Muscle of leg (tissue), 11 donors: ENCODE results near the gene ASCL5. TPM values are rescaled to one million over a fixed set of nuclear protein-coding genes. Genes with fewer than 3 reads are reported as not detected.

Experiments
- DNase-seq: peaks from one replicate; pipeline ENCODE4 v3.0.0; 2013
- H3K27ac ChIP-seq: one replicate; pipeline ENCODE4 v1.5.1; 2013; ENCODE audit warnings: mild to moderate bottlenecking, low read length, control low read depth
- H3K27me3 ChIP-seq: one replicate; pipeline ENCODE4 v1.6.1; 2013; ENCODE audit warnings: low read length; ENCODE audit not compliant: control insufficient read depth, insufficient read depth
- H3K36me3 ChIP-seq: one replicate; pipeline ENCODE4 v1.6.1; 2013; ENCODE audit warnings: low read length; ENCODE audit not compliant: control insufficient read depth, insufficient read depth
- H3K4me1 ChIP-seq: one replicate; pipeline ENCODE4 v1.6.1; 2013; ENCODE audit warnings: low read length; ENCODE audit not compliant: control insufficient read depth, insufficient read depth
- H3K4me3 ChIP-seq: one replicate; pipeline ENCODE4 v1.5.1; 2013; ENCODE audit warnings: low read length, control low read depth
- H3K9me3 ChIP-seq: replicated peaks from 2 replicates; pipeline ENCODE4 v1.6.1; 2013; ENCODE audit warnings: low read depth, low read length; ENCODE audit not compliant: control insufficient read depth
- WGBS: methylation state at CpG from one replicate; pipeline ENCODE4 v1.1.5; 2013; ENCODE audit warnings: missing lambda C conversion rate; ENCODE audit not compliant: insufficient coverage; 5-methylcytosine and 5-hydroxymethylcytosine counted together
- polyA plus RNA-seq, 8 donors: library from polyadenylated mRNA; unstranded; fragments of 120-200 nt; gene quantifications; one replicate each; pipeline versions ENCODE4 v1.2.1 to v1.2.3, GENCODE V29; 2013; ENCODE audit warnings: inconsistent platforms in 1 of 8, low replicate concordance in 1 of 8; ENCODE audit not compliant: insufficient read length in 8 of 8, insufficient read depth in 1 of 8
- total RNA-seq: library from RNA; stranded (reverse); fragments of 120-200 nt; gene quantifications from one replicate; pipeline ENCODE4 v1.2.4, GENCODE V29; 2013

Gene ASCL5
- total and polyA plus RNA-seq, 9 donors = 0.04 to 0.40 (median 0.25) TPM; not detected in 1

DNA sequence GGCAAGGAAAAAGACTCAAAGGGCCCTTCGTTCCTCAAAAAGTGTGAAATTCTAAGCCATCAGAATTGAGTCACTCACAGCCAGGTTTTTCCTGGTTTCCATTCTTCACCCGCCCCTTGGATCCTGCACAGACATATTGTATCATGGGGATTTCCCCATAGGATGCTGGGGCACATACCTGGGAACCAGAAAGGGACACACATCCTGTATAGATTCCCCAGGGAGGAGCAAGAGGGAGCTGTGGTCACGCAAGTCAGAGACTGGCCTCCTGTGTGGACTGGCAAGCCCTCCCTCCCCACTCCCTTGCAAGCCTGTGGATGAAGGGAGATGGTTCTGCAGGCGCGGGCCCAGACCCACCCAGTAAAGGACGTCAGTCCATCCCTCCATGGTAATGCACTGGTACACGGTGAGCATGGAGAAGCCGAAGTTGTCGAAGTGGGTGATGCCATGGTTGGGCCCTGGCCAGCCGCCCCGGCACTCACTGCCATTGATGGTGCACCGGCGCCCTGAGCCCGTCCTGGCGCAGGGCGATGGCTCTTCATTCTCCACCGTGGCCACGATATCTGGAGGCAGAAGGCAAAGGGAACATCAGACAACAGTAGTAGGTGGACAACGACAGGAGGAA is 38.0 kb downstream of the ASCL5 start:
- Histone ChIP-seq H3K27ac (no peak overlapping the region), H3K4me3 (no peak overlapping the region), H3K27me3 (no peaks in the 10 kb centered on the region), H3K9me3 (no peaks in the 10 kb centered on the region), H3K36me3 (peaks cover 18% of the 10 kb centered on the region), H3K4me1 (peaks cover 34% of the 10 kb centered on the region)
- DNase-seq = no peak
- WGBS = 87% methylated on average over 16 of the region's 19 CpGs

DNA sequence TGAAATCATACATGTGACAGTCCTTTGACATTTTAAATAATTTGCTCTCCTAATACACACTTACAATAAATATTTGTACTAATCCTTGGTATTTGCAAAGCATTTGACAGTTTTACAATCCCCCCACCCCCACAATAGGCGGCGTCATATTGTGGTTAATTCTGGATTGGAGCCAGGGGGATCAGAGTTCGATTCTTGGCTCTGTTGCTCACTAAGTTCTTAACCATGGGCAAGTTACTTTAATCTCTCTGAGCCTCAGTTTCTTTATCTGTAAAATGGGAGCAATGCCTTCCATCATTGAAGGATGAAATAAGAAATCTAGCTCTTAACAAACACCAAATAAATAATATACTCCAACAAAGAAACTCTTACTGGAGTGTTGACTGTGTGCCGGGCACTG is 38.6 kb downstream of the ASCL5 start:
- DNase-seq = no peak
- H3K9me3 ChIP-seq = no peaks in the 10 kb centered on the region
- H3K27me3 ChIP-seq = no peaks in the 10 kb centered on the region
- peaks cover 21% of the 10 kb centered on the region for H3K36me3 ChIP-seq
- H3K4me3 ChIP-seq = no peak overlapping the region
- WGBS = no CpG with 5 or more reads among the region's 4 CpGs
- H3K4me1 ChIP-seq = peaks cover 34% of the 10 kb centered on the region
- no peak overlapping the region for H3K27ac ChIP-seq

DNA sequence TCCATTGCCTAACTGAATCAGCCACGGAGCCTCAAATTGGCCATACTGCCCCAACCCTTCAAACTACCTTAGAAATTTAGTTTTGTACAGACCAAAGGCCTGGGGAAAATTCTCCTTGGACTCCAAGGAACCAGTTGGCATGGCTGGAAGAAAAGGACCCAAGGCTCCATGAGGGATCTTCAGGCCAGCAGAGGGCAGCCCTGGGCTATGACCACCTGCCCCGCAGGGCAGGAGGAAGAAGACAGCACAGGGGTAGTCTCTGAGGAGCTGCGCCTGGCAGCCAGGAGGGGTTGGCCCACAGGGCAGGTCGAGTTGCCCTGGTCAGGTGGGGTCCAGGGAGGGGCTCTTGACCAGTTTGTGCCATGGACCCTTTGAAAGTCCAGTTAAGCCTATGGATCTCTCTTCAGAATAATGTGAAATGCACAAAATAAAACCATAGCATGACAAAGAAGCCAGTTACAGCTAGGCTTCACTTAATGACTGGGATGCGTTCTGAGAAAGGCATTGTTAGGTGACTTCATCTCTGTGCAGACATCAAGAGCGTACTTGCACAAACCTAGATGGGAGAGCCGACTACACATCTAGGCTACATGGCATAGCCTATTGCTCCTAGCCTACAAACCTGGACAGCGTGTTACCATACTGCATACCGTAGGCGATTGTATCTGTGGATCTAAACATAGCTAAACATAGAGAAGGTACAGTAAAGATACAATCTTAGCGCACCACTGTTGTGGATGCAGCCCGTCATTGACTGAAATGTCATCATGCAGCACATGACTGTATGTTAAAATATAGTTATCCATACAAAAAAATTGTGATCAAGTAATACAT is 40.9 kb downstream of the ASCL5 start:
- no peaks in the 10 kb centered on the region for H3K9me3 ChIP-seq
- H3K36me3 ChIP-seq = peaks cover 26% of the 10 kb centered on the region
- H3K27ac ChIP-seq = no peak overlapping the region
- H3K27me3 ChIP-seq = no peaks in the 10 kb centered on the region
- no peak overlapping the region for H3K4me3 ChIP-seq
- DNase-seq = peak; percentile 36
- 69% methylated on average over 8 of the region's 12 CpGs for WGBS
- peaks cover 23% of the 10 kb centered on the region for H3K4me1 ChIP-seq

DNA sequence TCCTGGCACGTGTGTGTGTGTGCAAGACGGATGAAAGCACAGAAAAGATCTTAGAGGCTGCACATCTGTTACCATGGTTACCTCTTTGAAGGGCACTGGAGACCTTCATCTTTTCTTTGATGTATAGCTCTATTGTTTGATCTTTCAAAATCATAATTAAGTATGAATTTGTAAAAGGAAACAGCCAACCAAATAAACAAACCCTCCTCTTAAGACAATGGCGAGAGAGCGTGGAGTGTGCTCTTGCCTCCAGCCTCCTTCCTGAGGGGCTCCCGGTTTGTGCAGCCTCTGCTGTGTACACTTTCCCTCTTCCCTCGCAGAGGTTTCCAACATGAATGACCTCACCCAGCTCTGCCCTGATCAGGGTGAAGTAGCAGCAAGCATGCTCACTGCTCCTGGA is 42.7 kb downstream of the ASCL5 start:
- no peaks in the 10 kb centered on the region for H3K27me3 ChIP-seq
- H3K4me3 ChIP-seq = no peak overlapping the region
- peaks cover 29% of the 10 kb centered on the region for H3K36me3 ChIP-seq
- no peaks in the 10 kb centered on the region for H3K9me3 ChIP-seq
- WGBS = 40% methylated on average over 1 of the region's 6 CpGs
- H3K27ac ChIP-seq = no peak overlapping the region
- H3K4me1 ChIP-seq = peaks cover 6% of the 10 kb centered on the region
- DNase-seq = no peak

DNA sequence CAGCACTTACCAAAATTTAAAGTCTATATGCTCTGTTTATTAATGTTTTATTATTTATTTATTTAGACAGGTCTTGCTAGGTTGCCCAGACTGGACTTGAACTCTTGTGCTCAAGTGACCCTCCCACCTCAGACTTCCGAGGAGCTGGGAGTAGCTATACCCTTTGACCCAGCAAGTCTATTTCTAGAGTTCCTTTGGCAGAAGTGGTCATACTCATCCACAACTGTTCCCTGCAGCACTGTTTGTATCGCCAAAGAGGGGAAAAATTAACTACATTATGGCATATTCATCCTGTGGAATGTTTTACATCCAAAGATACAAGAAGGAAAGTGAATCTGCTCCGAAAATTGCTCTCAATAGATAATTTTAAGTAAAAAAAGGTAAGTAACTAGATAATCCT is 43.2 kb downstream of the ASCL5 start:
- WGBS = 44% methylated on average over 1 of the region's 3 CpGs
- peaks cover 24% of the 10 kb centered on the region for H3K36me3 ChIP-seq

DNA sequence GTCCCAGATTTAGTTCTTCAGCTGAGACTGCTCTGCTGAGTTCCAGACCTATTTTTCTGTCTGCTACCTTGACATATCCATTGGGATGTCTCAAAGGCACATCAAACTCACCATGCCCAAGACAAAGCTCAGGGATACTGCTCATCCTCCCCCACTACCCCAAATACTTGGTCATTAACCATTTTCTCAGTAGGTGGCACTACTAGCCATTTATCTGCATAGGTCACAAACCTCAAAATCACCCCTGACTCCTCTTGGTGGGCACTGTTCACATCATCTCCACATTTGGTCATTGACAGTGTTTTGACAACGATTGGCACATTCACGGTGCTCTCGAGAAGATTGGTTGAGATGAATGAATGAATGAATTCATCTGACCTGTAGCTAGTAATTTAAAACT is 46.8 kb downstream of the ASCL5 start:
- Histone ChIP-seq H3K4me1 (no peaks in the 10 kb centered on the region), H3K9me3 (no peaks in the 10 kb centered on the region), H3K4me3 (no peak overlapping the region), H3K27me3 (no peaks in the 10 kb centered on the region), H3K36me3 (peaks cover 32% of the 10 kb centered on the region), H3K27ac (no peak overlapping the region)
- DNase-seq = no peak
- no CpG with 5 or more reads among the region's 3 CpGs for WGBS

More for the DNA sequence above, 43.2 kb downstream of the ASCL5 start:
- H3K9me3 ChIP-seq = no peaks in the 10 kb centered on the region
- H3K27ac ChIP-seq = no peak overlapping the region
- peaks cover under 1% of the 10 kb centered on the region for H3K4me1 ChIP-seq
- no peak overlapping the region for H3K4me3 ChIP-seq
- DNase-seq = no peak
- H3K27me3 ChIP-seq = no peaks in the 10 kb centered on the region

DNA sequence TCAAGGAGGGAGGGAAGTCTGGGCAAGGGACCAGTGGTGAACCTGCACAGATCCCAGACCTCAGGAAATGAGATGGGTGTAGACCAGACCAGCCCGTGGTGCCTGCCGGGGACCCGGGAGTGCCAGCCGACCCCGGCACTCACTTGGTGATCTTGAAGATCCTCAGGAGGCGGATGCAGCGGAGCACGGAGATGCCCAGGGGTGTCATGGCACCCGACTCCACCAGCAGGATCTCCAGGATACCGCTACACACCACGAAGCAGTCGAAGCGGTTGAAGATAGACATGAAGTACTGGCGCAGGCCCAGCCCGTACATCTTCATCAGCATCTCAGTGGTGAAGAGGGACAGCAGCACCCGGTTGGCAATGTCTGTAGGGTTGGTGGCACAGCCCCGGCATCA is 49.2 kb downstream of the ASCL5 start:
- Histone ChIP-seq H3K9me3 (no peaks in the 10 kb centered on the region), H3K27ac (no peak overlapping the region), H3K4me1 (no peaks in the 10 kb centered on the region), H3K4me3 (no peak overlapping the region), H3K27me3 (no peaks in the 10 kb centered on the region), H3K36me3 (peaks cover 24% of the 10 kb centered on the region)
- DNase-seq = no peak
- WGBS = 91% methylated on average over 17 of the region's 17 CpGs

DNA sequence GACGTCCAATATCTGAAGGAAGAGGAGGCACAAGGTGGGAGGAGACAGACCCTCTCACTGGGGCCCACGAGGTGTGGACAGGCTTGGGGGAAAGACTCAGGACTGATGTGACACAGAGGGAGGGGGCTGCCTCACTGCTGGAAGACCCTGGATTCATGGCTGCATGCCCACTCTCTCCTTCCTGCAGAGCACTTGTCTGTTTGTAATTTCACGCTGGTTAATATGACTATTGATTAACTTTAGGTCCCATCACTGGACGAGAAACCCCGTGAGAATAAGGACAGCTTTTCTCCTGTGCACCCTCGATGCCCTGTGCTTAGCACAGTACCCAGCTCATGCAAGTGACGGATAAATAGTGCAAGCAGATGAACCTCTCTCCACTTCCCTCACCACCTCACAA is 49.9 kb downstream of the ASCL5 start:
- no peaks in the 10 kb centered on the region for H3K27me3 ChIP-seq
- no peak overlapping the region for H3K27ac ChIP-seq

DNA sequence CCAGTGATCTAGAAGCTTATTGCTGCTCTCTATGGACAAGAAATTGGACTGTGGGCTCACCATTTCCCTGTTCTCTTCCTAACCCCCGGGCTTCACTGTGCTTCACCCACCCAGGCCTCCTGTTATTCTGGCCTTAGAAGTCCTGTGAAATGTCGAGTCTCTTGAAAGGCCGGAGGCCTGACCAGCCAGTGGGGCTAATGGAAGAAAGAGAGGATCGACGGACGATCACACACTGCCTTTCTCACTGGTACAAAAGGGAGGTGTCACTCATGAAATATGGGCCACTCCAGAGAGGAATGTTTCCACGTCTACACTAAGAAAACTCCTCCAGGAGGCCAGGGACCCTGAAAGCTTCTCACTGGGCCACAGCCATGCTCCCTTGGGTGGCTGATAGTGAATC is 50.9 kb downstream of the ASCL5 start:
- no peak overlapping the region for H3K27ac ChIP-seq
- 20% methylated on average over 1 of the region's 7 CpGs for WGBS
- no peaks in the 10 kb centered on the region for H3K27me3 ChIP-seq
- no peak for DNase-seq
- H3K36me3 ChIP-seq = peaks cover 26% of the 10 kb centered on the region
- H3K9me3 ChIP-seq = no peaks in the 10 kb centered on the region
- no peak overlapping the region for H3K4me3 ChIP-seq
- H3K4me1 ChIP-seq = no peaks in the 10 kb centered on the region

More for the DNA sequence above, 49.9 kb downstream of the ASCL5 start:
- H3K9me3 ChIP-seq = no peaks in the 10 kb centered on the region
- WGBS = 61% methylated on average over 5 of the region's 7 CpGs
- no peak overlapping the region for H3K4me3 ChIP-seq
- H3K36me3 ChIP-seq = peaks cover 28% of the 10 kb centered on the region
- no peak for DNase-seq
- no peaks in the 10 kb centered on the region for H3K4me1 ChIP-seq

DNA sequence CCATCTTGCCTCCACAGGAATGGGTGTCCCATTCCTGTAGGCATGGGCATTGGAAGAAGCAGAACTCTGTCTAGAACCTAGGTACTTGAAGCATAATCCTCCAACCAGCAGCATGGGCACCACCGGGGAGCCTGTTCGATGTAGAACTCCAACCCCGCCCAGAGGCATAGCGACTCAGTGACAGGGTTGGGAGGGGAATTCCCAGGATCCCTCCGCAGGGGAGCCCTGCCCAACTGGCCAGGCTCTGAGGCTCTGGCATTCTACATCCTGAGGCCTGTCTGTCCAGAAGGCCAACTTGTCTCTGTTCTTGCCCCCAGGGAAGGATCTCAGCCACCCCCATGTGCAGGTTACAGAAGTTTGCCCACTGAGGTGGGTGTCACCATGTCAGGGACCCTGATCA is 53.0 kb downstream of the ASCL5 start:
- no peak overlapping the region for H3K27ac ChIP-seq

More for the DNA sequence above, 53.0 kb downstream of the ASCL5 start:
- no peaks in the 10 kb centered on the region for H3K9me3 ChIP-seq
- no peaks in the 10 kb centered on the region for H3K27me3 ChIP-seq
- DNase-seq = no peak
- H3K4me3 ChIP-seq = no peak overlapping the region
- H3K36me3 ChIP-seq = peaks cover 35% of the 10 kb centered on the region
- 33% methylated on average over 3 of the region's 5 CpGs for WGBS
- H3K4me1 ChIP-seq = no peaks in the 10 kb centered on the region
